PC-9 (cell line): ENCODE data around the gene PTX3.

Source experiments
- CTCF ChIP-seq: fragments of 200-600 bp; sonication (generic); conservative IDR thresholded peaks from 2 replicates; pipeline ENCODE4 v1.6.1; 2017; ENCODE audit warnings: mixed run types, antibody characterized with exemption, mild to moderate bottlenecking, moderate library complexity
- EZH2 ChIP-seq: fragments of 200-600 bp; sonication (generic); IDR thresholded peaks from 2 replicates; pipeline ENCODE4 v1.8.0; 2017; ENCODE audit warnings: antibody characterized with exemption, low read depth

- TF ChIP-seq CTCF (no peak), EZH2 (no peak)
These were observed 38.1 kb upstream of the PTX3 start for GRCh38 chr3:157398598-157398997.
